HEK293 (cell line): ENCODE results near the gene CDSN.

Experiments
- ZBTB21 ChIP-seq: fragments of 450-650 bp; formaldehyde crosslinking; IDR thresholded peaks from 2 replicates; pipeline ENCODE4 v1.5.1; 2017; ENCODE audit warnings: missing biosample characterization, missing genetic modification characterization
- ZNF121 ChIP-seq: fragments of 450-650 bp; formaldehyde crosslinking; IDR thresholded peaks from 2 replicates; pipeline ENCODE4 v1.5.1; 2016; ENCODE audit warnings: missing biosample characterization, missing genetic modification characterization
- ZNF23 ChIP-seq: fragments of 450-650 bp; formaldehyde crosslinking; IDR thresholded peaks from 2 replicates; pipeline ENCODE4 v1.5.1; 2016; ENCODE audit warnings: missing biosample characterization, missing genetic modification characterization, borderline replicate concordance
- ZNF266 ChIP-seq: fragments of 450-650 bp; formaldehyde crosslinking; IDR thresholded peaks from 2 replicates; pipeline ENCODE4 v1.5.1; 2016; ENCODE audit warnings: missing biosample characterization, missing genetic modification characterization, low read depth
- ZNF335 ChIP-seq: fragments of 450-650 bp; formaldehyde crosslinking; conservative IDR thresholded peaks from 2 replicates; pipeline ENCODE4 v1.5.1; 2016; ENCODE audit warnings: missing biosample characterization, missing genetic modification characterization
- ZNF555 ChIP-seq: fragments of 450-650 bp; formaldehyde crosslinking; conservative IDR thresholded peaks from 2 replicates; pipeline ENCODE4 v1.5.1; 2017; ENCODE audit warnings: missing biosample characterization, mild to moderate bottlenecking, missing genetic modification characterization, inconsistent platforms
- TF ChIP-seq, protein P1 (sequence below): fragments of 450-650 bp; formaldehyde crosslinking; IDR thresholded peaks from 2 replicates; pipeline ENCODE4 v1.5.1; 2016; ENCODE audit warnings: missing biosample characterization, missing genetic modification characterization

DNA sequence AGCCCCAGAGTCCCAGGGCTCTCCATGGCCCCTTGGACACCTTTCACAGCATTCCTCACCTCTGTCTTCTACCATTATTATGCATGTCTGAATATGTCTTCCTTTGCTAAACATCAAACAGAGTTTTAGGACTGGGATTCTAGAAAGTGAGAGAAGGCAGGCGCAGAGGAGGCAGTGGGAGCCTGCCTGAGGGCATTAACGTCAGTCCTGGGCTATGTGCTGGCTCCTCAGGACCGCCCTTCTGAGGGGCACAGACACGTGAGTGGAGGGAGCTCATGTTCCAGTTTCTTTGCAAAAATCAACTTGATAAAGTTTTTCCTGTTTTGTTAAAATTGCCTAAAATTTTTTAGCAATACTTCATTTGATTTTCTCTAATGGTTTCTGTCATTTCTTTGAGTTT lies 45.8 kb downstream of the CDSN start:
- TF ChIP-seq, protein P1, sequence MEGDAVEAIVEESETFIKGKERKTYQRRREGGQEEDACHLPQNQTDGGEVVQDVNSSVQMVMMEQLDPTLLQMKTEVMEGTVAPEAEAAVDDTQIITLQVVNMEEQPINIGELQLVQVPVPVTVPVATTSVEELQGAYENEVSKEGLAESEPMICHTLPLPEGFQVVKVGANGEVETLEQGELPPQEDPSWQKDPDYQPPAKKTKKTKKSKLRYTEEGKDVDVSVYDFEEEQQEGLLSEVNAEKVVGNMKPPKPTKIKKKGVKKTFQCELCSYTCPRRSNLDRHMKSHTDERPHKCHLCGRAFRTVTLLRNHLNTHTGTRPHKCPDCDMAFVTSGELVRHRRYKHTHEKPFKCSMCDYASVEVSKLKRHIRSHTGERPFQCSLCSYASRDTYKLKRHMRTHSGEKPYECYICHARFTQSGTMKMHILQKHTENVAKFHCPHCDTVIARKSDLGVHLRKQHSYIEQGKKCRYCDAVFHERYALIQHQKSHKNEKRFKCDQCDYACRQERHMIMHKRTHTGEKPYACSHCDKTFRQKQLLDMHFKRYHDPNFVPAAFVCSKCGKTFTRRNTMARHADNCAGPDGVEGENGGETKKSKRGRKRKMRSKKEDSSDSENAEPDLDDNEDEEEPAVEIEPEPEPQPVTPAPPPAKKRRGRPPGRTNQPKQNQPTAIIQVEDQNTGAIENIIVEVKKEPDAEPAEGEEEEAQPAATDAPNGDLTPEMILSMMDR (tag by site-specific recombination): no peak
- TF ChIP-seq ZNF555 (tag by site-specific recombination) (no peak), ZBTB21 (tag by site-specific recombination) (no peak), ZNF23 (no peak), ZNF121 (tag by site-specific recombination) (no peak), ZNF266 (tag by site-specific recombination) (no peak), ZNF335 (tag by site-specific recombination) (no peak)
